ENCODE data around the gene PTGDS. TPM values are rescaled to one million over a fixed set of nuclear protein-coding genes. Genes with fewer than 3 reads are reported as not detected.

PTGDS gene
- total RNA-seq, 2 donors from 2014 or later = 475 to 547 TPM

DNA sequence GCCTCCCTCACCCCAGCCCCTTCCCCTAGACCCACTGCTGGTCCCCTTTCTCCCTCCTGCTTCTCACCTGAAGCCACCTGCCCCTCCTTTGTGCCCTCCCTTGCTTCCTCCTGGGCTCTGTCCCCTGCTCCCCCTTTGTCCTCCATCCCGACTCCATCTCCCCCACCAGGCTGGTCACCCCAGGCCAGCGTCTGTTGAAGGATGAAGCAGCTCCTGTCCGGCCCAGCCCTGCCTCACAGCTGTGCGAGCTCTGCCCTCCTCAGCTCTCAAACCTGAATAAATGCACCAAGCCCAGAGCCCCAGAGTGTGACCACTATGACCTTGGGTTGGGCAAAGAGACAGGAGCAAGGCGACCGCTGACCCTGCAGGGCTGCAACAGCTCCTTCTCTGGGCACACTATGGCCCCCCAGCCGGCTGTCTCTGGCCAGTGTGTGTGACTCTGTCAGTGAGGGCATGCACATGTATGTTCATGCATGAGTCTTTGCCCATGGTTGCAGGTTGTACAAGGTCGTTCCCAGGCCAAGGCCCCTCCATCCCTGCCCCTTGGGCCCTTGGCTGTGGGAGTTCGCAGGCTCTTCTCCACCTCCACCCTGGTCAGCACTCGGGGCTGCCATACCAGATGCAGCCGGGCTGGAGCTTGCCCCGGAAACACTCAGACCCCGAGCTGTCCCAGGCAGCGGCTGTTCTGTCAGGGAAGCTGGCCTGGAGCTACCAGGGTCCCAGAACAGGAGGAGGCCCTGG, 21.9 kb upstream of the PTGDS start:
- intact Hi-C loops (cut with DNase I) = no loop called here
- no peak for DNase-seq (ENCODE audit: low spot score)

DNA sequence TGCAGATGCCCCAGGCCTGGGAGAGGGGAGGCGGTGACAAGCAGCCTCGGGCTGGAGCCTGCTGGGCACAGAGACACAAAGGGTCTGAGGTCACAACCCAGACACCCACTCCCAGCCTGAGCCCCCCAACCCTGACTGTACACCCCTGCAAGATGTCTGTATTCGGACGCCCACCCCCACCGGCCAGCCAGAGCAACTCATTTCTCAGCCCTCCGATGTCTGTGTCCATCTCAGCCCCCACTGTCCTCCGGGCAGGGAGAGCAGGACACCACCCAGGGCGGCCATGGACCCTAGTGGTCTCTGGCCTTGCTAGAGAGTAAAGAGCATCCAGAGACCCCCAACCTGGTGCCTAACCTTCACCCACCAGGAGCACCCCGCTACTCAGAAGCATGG, 21.4 kb upstream of the PTGDS start:
- intact Hi-C loops (cut with DNase I) = no loop called here
- no peak for DNase-seq (ENCODE audit: low spot score)

DNA sequence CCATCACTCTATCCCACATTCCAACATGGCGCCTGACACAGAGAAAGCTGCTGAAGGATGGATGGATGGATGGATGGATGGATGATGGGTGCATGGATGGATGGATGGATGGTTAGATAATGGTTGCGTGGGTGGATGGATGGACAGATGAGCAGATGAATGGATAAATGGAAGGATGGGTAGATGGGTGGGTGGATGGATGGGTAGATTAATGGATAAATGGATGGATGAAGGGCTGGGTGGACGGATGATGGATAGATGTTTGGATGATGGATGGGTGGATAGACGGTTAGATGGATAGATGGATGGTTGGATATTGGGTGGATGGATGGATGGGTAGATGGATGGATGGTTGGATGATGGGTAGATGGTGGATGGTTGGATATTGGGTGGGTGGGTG, 20.7 kb upstream of the PTGDS start:
- DNase-seq (ENCODE audit: low spot score) = no peak
- intact Hi-C loops (cut with DNase I) = no loop called here

DNA sequence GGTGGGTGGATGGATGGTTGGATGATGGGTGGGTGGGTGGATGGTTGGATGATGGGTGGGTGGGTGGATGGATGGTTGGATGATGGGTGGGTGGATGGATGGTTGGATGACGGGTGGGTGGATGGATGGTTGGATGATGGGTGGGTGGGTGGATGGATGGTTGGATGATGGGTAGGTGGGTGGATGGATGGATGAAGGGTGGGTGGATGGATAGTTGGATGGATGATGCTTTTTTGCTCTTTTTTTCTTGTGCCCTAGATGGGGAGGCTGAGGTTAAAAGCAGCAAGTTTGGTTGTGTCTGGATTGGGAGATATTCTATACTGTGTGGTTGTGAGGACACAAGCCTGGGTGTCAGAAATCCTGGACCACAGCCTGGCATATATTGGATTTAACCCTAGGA, 19.8 kb upstream of the PTGDS start:
- intact Hi-C loops (cut with DNase I) = no loop called here
- DNase-seq (ENCODE audit: low spot score) = no peak

DNA sequence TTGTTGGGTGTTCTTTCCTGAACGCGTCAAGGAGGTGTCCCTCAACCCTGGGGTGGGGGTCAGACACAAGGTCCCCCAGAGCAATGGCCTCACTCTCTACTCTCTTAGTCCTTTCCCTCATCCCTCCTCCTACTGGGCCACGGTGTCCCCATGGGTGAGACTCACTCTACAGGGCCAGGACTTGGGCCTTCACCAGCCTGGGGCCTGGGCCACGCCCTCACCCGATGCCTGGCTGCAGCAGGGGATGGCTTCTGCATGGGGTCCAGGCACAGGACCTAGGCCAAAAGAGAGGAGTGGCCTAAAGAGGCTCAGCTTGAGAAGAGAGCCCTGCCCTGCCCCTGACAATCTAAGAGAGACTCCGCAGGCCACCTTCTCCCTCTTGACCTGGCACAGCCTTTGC, 19.4 kb upstream of the PTGDS start:
- intact Hi-C loops (cut with DNase I) = no loop called here
- no peak for DNase-seq (ENCODE audit: low spot score)

DNA sequence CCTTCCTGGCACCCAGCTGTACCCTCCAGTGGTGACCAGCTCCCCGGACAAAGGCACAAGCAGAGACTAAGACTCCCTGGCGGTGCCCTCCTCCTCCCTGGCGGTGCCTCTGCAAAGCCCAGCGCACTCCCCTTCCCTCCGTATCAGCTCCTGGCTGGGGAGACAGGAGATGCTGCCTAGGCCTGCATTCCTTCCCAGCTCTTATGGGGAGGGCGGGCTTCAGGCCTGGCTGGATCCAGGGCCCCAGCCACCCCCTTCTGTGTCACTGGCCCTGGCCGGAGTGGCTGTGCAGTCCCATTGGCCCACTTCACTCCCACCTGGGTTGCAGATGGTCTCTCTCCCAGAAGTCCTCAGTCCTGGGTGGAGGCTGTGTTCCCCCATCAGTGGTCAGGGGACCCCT, 18.8 kb upstream of the PTGDS start:
- DNase-seq (ENCODE audit: low spot score) = no peak
- intact Hi-C loops (cut with DNase I) = no loop called here

DNA sequence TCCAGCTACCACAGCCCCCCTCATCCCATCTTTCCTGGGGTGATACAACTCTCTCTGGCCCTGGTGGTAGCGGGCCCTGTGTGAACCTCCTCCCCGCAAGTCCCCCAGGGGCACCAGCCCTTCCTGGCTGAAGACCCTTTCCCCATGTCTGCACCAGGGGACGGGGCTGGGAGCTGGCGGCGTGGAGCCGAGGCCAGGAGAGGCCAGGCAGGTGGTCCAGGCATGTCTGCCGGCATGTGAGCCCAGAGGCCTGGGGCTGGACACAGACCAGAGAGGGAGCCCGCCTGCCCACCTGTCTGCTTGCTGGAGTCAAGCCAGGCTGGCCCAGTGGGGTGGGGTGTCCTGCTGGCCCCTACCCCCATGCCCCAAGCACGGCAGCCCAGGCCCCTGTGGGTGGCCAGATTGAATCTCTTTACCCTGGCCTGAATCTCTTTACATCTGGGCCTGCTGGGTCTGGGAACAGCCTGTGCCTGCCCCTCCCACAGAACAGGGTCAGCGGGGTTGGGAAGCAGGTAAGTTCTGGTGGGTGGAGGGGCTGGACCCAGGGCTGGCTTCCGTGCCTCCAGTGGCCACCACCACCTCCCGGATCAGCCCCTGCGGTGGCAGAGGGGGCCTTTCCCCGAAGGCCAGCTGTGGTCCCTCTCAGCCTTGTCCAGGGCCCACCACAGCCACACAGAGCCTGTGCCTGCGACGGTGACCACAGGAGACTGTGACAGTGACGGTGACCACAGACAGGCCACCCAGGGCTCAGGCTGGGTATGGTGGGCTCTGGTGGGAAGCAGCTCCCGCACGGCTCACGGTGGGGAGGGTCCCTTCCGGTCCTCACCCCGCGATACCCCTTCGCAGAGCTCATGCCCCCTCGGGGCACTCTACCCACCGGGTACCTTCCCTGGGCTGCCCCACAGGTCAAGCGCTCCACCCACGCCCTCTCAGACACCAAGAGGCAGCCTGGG, 18.1 kb upstream of the PTGDS start:
- intact Hi-C loops (cut with DNase I) = no loop called here
- no peak for DNase-seq (ENCODE audit: low spot score)

DNA sequence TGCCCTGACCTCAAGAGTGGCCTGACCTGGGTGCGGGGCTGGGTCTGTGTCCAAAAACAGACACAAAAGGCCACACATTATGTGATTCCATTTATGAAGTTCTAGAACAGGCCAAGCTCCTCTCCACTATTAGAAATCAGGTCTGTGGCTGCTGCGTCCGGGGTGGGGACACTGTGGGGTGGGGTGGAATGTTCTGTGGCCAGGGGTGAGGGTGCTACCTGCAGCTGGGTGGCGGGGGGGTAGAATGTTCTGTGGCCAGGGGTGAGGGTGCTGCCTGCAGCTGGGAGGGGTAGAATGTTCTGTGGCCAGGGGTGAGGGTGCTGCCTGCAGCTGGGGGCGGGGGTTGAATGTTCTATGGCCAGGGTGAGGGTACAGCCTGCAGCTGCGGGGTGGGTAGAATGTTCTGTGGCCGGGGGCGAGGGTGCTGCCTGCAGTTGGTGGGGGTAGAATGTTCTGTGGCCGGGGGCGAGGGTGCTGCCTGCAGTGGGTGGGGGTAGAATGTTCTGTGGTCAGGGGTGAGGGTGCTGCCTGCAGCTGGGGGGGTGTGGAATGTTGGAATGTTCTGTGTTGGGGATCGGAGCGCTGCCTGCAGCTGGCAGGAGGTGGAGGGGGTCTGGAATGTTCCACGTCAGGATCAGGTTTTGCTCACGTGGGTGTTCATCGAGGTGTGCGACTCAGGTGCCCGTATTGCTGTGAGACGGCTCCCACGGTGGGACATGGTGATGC, 16.9 kb upstream of the PTGDS start:
- intact Hi-C loops (cut with DNase I) = no loop called here
- DNase-seq (ENCODE audit: low spot score) = no peak

DNA sequence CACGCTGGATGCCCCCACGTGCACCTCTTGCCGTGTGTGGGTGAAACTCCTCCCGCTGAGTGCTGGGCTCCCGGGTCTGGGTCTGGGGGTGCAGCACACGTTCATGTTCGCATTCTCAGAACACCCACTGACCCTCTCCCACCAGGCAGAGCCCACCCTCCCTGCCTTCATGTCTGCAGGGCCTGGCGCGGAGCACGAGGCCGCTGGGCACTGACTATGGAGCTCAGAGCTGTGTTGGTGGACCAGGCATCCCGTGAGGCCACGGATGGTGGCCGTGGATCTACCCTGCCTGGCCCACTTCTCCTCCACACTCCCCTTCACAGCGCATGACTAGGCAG, 16.4 kb upstream of the PTGDS start:
- no peak for DNase-seq (ENCODE audit: low spot score)
- intact Hi-C loops (cut with DNase I) = no loop called here

DNA sequence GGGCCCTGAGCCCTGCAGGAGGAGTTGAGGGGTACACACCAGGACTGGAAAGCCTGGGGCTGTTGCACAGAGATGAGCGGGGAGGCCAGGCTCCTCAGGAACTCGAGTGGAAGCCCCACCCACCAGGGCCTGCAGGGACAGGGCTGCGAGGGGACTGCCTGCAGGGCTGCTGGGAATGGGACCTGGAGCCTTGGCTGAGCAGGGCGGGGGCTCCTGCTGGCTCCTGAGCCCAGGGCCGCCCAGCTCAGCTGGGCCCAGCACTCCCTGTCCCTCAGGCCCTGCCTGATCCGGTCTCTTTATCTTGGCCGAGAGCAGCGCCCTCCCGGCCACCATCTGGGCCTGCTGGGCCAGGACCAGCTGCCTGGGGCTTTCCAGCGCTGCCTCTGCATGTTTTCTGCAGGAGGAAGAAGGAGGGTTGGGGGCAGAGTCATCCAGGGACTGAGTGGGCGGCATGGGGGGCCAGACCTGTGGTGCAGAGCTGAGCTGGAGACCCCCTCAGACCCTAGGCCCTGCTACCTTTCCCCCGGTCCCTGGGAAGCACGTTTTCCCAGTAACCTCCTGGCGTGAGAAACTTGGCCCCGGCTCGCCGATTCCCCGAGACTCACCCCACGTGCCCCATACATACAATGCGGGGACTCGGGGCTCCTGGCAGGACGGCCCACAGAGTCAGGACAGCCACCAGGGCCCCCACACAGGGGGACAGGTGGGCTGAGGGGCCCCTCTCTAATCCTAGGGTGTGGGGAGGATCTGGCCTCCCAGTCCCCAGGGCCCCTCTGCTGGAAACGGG, 15.8 kb upstream of the PTGDS start:
- DNase-seq (ENCODE audit: low spot score) = no peak
- intact Hi-C loops (cut with DNase I) = no loop called here

DNA sequence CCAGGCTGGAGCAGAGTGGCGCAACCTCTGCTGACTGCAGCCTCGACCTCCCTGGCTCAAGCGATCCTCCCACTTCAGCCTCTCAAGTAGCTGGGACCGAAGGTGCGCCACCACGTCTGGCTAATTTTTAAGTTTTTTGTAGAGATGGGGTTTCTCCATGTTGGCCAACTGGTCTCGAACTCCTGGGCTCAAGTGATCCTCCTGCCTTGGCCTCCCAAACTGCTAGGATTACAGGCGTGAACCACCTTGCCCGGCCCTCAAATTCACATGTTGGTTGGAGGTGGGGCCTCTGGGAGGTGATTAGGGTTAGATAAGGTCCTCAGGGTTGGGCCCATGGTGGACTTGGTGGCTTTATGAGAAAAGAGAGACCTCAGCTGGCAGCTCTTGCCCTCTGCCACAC, 15.1 kb upstream of the PTGDS start:
- intact Hi-C loops (cut with DNase I) = no loop called here
- no peak for DNase-seq (ENCODE audit: low spot score)

DNA sequence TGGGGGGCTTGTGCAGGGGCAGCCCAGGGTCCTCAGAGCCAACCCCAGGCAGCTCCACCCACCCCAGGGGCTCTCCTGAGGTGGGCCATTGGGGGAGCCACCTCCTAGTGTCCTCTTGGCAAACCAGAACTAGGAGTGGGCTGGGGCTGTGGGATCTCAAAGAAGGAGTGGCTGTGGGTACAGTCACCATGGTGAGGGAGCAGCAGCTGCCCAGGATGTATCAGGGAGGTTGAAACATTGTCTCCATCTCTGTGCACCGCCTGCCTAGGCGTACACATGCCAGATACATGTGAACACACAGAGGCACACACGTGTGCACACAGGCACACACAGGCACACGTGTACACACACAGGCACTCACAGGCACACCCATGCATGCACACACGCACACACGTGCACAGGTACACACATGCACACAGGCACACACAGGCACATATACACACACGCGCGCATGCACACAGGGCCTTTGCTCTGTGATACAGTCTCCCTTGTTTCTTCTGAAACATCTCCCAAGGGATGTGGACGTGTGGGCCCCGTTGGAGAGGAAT, 14.5 kb upstream of the PTGDS start:
- intact Hi-C loops (cut with DNase I) = no loop called here
- no peak for DNase-seq (ENCODE audit: low spot score)

DNA sequence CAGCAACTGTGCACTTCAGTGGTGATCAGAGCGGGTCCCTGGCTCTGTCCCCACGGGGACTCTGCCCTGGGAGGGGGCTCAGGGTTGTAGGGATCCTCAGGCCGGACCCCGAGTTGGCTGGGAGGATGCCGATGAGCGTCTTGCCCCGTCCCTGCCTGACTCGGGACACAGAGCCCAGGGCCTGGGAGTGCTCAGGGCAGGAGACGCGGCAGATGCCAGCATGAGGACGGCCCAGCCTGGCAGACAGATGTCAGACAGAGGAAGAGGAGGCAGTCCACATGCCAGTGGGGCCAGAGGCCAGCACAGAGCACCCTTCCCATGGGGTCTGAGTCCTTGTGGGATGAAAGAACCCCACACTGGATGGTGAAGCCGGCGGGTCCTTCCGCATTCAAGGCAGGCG, 14.0 kb upstream of the PTGDS start:
- no peak for DNase-seq (ENCODE audit: low spot score)
- intact Hi-C loops (cut with DNase I) = no loop called here

DNA sequence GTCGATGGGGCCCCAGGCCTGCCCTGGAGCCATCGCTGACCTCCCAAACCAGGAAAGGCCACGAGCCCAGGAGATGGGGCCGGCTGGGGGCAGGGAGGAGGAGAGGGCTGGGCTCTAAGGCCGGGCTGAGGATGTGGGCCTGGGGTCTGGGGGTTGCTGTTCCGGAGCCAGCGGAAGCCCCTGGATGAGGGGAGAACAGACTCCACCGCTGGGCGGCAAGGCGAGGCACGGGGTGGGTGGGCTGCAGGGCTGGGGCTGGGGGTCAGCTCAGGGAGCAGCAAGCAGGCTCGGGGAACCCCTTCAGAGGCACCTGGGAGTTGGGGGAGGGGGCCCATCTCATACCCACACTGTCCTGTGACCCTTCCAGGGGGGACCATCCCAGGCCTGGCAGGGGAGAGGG, 13.6 kb upstream of the PTGDS start:
- intact Hi-C loops (cut with DNase I) = no loop called here
- DNase-seq (ENCODE audit: low spot score) = no peak

DNA sequence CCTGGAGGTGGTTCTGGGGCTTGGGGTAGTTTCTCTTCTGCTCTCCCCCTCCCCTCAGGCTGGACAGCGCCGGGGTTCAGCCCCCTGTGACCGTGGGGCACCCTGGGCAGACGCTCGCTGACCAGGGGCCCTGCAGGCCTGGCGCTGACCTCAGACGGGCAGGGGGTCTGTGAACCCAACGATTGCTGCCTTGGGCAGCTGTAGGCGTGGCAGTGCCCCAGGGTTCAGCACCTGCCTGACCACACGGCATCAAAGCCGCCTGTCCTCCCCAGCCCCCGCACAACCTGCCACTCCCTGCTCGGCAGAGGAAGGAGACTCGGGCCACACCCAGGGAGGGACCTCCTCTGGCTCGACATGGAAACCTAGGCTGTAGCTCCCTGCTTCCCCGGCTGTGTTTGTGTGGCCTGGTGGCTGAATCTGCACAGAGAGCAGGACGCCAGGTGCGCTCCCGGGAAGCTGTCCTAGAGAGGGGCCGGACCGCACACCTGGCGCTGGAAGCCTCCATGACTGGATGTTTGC, 13.1 kb upstream of the PTGDS start:
- intact Hi-C loops (cut with DNase I) = no loop called here
- no peak for DNase-seq (ENCODE audit: low spot score)

DNA sequence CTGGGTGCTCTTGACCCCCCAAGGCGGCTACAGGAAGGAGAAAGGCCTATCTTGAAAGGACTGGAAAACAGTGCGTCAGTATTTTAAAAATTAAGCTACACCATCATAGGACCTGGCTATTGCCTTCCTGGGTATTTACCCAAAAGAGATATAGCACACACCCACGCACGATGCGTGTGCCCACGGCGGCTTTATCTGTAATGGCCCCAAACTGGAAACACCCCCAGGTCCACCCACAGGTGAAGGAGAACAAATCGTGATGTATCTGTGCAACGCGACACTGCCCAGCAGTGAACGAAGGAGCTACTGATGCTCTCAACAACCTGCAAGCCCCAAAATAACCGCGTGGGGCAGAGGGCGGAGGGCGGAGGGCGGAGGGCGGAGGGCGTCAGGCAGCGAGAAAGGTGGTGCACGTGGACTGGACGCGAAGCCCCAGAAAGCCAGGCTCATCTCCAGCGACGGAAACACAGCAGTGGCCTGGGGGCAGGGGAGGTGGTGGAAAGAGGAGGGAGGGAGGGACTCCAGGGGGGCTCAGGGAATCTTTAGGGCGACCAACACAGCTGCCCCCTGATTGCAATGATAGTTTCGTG, 12.4 kb upstream of the PTGDS start:
- intact Hi-C loops (cut with DNase I) = no loop called here
- no peak for DNase-seq (ENCODE audit: low spot score)

DNA sequence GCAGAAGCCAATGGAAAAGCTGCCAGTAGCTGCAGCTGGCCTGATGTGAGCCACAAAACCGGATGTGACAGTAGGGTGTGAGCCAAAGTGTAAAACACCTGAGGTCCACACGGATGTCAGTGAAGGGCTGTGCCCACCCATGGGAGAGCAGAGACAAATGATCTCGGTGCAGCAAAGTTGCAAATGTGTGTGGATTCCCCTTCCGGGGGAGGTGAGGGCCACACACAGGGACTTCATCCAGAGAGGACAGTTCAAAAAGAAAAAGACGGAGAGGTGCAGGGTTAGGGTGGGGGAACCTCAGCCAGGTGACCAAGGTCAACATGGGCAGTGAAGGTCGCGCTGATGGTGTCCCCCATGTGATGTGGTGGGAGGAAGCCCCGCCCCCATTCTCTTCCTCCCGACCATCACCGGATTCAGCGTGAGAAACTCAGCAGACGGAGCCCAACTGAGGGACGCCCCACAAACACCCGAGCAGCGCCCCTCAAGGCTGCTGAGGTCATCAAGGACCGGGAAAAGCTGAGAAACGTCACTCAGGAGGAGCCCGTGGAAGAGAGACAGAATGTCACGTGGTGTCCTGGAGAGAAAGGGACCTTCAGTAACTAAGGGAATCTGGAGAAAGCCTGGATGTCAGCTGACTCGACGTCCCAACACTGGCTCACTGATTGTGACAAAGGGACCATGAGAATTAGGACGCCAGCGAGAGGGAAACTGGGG, 11.4 kb upstream of the PTGDS start:
- no peak for DNase-seq (ENCODE audit: low spot score)
- intact Hi-C loops (cut with DNase I) = no loop called here

Data from posterior vena cava (tissue), 2 donors.